ENCODE data around the gene PEAK1. TPM values are rescaled to one million over a fixed set of nuclear protein-coding genes. Genes with fewer than 3 reads are reported as not detected.

The PEAK1 gene
- total RNA-seq, 2 donors from 2014 or later = 25.4 to 38.4 TPM

DNA sequence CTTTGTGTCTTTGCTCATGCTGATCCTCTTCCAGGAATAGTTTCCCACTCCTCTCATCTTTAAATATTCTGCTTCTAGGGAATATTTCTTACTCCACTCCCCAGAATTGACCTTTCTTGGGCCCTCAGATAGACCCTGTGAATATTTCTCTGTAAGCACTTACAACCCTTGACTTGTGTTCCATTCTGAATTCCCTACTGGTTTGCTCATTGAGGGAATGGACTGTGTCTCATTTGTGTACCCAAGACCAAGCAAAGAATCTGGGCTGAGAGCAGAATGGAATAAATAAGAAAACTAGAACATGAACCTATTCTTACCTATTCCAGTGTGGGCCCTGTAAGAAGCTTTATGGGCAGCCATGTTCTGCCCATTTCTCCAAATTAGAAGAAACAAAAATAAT, 276.3 kb downstream of the PEAK1 start:
- no peak overlapping the region for H3K27ac Mint-ChIP-seq
- peaks cover 9% of the 10 kb centered on the region for H3K4me1 Mint-ChIP-seq
- no peak overlapping the region for H3K4me3 Mint-ChIP-seq
- Histone ChIP-seq H3K27ac (ENCODE audit: low read depth, low read length) (no peak overlapping the region), H3K4me1 (ENCODE audit: control insufficient read depth, insufficient read depth, low read length) (no peaks in the 10 kb centered on the region), H3K36me3 (ENCODE audit: control insufficient read depth, insufficient read depth, low read length) (no peaks in the 10 kb centered on the region), H3K9me3 (ENCODE audit: control insufficient read depth, low read length) (peaks cover 28% of the 10 kb centered on the region), H3K27me3 (ENCODE audit: control insufficient read depth, insufficient read depth, low read length, poor library complexity, severe bottlenecking) (no peaks in the 10 kb centered on the region), H3K9ac (ENCODE audit: extremely low read depth, low read length, poor library complexity, severe bottlenecking) (no peak overlapping the region), H3K4me3 (ENCODE audit: low read length) (no peak overlapping the region)
- TF ChIP-seq, protein P1, sequence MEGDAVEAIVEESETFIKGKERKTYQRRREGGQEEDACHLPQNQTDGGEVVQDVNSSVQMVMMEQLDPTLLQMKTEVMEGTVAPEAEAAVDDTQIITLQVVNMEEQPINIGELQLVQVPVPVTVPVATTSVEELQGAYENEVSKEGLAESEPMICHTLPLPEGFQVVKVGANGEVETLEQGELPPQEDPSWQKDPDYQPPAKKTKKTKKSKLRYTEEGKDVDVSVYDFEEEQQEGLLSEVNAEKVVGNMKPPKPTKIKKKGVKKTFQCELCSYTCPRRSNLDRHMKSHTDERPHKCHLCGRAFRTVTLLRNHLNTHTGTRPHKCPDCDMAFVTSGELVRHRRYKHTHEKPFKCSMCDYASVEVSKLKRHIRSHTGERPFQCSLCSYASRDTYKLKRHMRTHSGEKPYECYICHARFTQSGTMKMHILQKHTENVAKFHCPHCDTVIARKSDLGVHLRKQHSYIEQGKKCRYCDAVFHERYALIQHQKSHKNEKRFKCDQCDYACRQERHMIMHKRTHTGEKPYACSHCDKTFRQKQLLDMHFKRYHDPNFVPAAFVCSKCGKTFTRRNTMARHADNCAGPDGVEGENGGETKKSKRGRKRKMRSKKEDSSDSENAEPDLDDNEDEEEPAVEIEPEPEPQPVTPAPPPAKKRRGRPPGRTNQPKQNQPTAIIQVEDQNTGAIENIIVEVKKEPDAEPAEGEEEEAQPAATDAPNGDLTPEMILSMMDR (conservative IDR thresholded peaks at IDR 0.05) = no peak
- H3K36me3 Mint-ChIP-seq (ENCODE audit: low read depth) = peaks cover 16% of the 10 kb centered on the region
- H3K27me3 Mint-ChIP-seq (ENCODE audit: insufficient read depth) = peaks cover 3% of the 10 kb centered on the region
- peaks cover 19% of the 10 kb centered on the region for H3K9me3 Mint-ChIP-seq
- DNase-seq = no peak

DNA sequence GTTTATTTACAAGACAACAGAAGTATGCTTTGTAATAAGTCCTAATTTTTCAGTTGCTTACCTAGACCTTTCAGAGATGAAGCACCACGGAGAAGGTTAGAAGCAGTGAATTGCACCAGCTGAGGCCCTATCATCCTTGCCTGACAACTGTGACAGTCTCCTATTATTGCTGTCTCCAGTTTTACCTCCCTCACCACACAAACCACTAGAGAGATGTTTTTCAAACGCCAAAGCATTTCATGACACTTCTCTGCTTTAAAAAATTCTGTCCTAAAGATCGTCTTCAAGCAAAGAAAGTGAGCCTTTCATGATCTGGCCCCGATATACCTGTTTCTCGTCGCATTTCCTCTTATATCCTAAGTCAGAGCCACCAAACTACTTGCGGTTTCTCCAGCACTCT, 276.7 kb downstream of the PEAK1 start:
- Mint-ChIP-seq H3K36me3 (ENCODE audit: low read depth) (peaks cover 16% of the 10 kb centered on the region), H3K4me1 (peaks cover 9% of the 10 kb centered on the region), H3K27me3 (ENCODE audit: insufficient read depth) (peaks cover 3% of the 10 kb centered on the region), H3K4me3 (no peak overlapping the region), H3K9me3 (peaks cover 19% of the 10 kb centered on the region), H3K27ac (no peak overlapping the region)
- Histone ChIP-seq H3K36me3 (ENCODE audit: control insufficient read depth, insufficient read depth, low read length) (no peaks in the 10 kb centered on the region), H3K9ac (ENCODE audit: extremely low read depth, low read length, poor library complexity, severe bottlenecking) (no peak overlapping the region), H3K9me3 (ENCODE audit: control insufficient read depth, low read length) (peaks cover 28% of the 10 kb centered on the region), H3K27me3 (ENCODE audit: control insufficient read depth, insufficient read depth, low read length, poor library complexity, severe bottlenecking) (no peaks in the 10 kb centered on the region), H3K27ac (ENCODE audit: low read depth, low read length) (no peak overlapping the region), H3K4me1 (ENCODE audit: control insufficient read depth, insufficient read depth, low read length) (no peaks in the 10 kb centered on the region), H3K4me3 (ENCODE audit: low read length) (no peak overlapping the region)
- TF ChIP-seq, protein P1 (conservative IDR thresholded peaks at IDR 0.05) = no peak
- WGBS, 2 experiments (ENCODE audit: insufficient coverage in 1 of 2, insufficient read length in 1 of 2) = 93 to 95% methylated on average over 7 of the region's 7 CpGs
- no peak for DNase-seq

DNA sequence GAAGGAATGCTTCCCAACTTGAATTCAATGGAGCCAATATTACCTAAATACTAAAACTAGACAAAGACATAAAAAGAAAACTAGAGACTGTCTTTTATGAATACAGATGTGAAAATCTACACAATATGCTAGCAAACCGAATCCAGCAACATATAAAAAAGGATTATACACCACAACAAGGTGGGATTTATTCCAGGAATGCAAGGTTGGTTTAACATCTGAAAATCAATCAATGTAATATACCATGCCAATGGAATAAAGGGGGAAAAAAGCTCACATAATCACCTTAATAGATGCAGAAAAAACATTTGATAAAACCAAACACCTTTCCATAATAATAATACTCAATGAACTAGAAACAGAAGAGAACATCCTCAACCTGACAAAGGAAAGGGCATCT, 279.7 kb downstream of the PEAK1 start:
- H3K9ac ChIP-seq (ENCODE audit: extremely low read depth, low read length, poor library complexity, severe bottlenecking) = no peak overlapping the region
- WGBS, 2 experiments (ENCODE audit: insufficient coverage in 1 of 2, insufficient read length in 1 of 2) = 100% methylated on average over 1 of the region's 1 CpG; no CpG with 5 or more reads in 1 of the 2 experiments
- no peaks in the 10 kb centered on the region for H3K4me1 ChIP-seq (ENCODE audit: control insufficient read depth, insufficient read depth, low read length)
- no peak overlapping the region for H3K27ac Mint-ChIP-seq
- peaks cover 32% of the 10 kb centered on the region for H3K36me3 Mint-ChIP-seq (ENCODE audit: low read depth)
- H3K4me3 ChIP-seq (ENCODE audit: low read length) = no peak overlapping the region
- no peaks in the 10 kb centered on the region for H3K27me3 ChIP-seq (ENCODE audit: control insufficient read depth, insufficient read depth, low read length, poor library complexity, severe bottlenecking)
- TF ChIP-seq, protein P1 (conservative IDR thresholded peaks at IDR 0.05) = no peak
- peaks cover 40% of the 10 kb centered on the region for H3K9me3 ChIP-seq (ENCODE audit: control insufficient read depth, low read length)
- peaks cover 9% of the 10 kb centered on the region for H3K4me1 Mint-ChIP-seq
- peaks cover 39% of the 10 kb centered on the region for H3K9me3 Mint-ChIP-seq
- no peak overlapping the region for H3K27ac ChIP-seq (ENCODE audit: low read depth, low read length)
- H3K36me3 ChIP-seq (ENCODE audit: control insufficient read depth, insufficient read depth, low read length) = no peaks in the 10 kb centered on the region
- DNase-seq = no peak
- H3K27me3 Mint-ChIP-seq (ENCODE audit: insufficient read depth) = peaks cover 3% of the 10 kb centered on the region
- H3K4me3 Mint-ChIP-seq = no peak overlapping the region

All from endodermal cell (in vitro differentiated cells).